ENCODE results near the gene TUBE1.
"Not testable (repeated sequence)": the region's sequence is repeated elsewhere in the genome, so short reads cannot be mapped to it uniquely, and the experiment has no call there.

TUBE1 gene

DNA sequence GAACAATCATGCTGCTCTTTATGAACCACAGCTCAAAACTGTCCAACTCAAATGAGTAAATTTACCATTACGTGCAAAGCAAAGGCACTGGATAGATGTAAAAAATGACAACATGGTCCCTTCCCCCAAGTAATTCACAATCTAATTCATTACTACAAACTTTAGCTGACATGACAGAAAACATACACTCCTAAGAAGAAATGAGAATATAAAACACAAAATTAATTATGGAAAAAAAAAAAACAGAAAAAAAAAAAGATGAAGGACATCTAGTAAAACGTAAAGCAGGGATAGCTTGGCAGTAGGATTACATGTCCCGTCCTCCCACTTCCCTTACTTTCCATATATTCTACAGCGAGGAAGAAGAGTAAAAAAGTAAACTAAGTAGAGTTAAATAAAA lies 5.7 kb downstream of the TUBE1 start:
- no peak overlapping the region for H3K4me3 ChIP-seq (ENCODE audit: low read depth, low read length)
- DNase-seq (ENCODE audit: low read depth), result no peak

DNA sequence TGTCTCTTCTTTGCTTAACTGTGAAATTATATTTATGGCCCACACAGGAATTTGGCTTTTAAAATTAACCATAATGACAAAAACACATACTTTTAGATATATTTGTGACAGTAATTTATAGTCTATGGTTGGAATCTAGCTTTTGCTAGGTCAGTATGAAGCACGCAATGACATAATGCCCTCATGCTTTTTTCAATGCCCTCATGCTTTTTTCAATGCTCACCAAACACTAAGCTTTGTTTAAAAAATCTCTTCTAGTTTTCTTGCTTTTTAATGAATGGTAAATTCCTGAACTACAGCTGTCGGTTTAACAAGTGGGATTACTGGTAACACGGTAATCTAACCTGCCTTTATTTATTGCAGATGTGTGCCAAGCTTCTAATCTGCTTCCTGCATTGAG lies 20.7 kb downstream of the TUBE1 start:
- H3K4me3 ChIP-seq (ENCODE audit: low read depth, low read length), result no peak overlapping the region
- no peak for DNase-seq (ENCODE audit: low read depth)

DNA sequence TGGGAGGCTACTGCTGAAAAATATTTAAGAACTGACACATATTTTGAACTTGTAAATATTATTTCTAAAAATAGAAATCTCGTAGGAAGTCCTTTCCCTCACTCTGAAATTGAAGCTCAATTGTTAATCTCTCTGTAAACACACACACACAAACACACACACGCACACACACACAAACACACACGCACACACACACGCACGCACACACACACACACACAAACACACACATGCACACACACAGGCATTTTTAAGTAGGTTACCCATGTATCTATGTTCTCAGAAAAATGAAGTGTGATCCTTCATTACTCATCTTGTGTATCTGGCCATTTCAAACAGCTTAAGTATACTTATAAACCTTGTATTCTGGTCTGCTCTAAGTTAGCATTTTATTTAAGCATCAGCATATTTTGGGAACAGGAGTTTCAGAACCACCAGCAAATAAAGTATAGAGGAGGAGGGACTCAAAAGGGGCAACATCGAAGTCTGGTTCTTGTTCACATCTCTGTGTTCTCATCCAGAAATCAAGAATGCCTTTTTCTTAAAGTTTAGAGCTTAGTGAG lies 21.8 kb downstream of the TUBE1 start:
- H3K4me3 ChIP-seq (ENCODE audit: low read depth, low read length), result no peak overlapping the region
- DNase-seq (ENCODE audit: low read depth), result no peak

DNA sequence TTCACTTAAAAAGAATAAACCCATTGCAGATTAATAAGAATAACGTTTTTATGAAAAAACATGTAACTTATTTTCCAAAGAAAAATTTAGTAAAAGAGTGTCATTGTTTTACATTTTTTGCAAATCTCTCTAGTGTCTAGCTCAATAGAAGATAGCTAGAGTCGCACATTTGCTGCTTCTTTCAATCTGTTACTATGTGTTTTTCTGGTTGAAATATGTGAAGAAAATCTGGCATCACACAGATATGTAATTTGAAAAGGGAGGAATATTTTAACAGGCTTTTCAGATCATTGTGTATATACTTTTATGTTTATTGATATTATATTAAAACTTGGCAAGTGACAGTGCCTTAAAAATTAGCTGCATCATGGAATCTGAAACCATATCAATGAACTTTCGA lies 24.3 kb downstream of the TUBE1 start:
- H3K4me3 ChIP-seq (ENCODE audit: low read depth, low read length), result no peak overlapping the region
- no peak for DNase-seq (ENCODE audit: low read depth)

GRCh38 chr6:112061605-112062004 lies 25.7 kb downstream of the TUBE1 start:
- DNase-seq (ENCODE audit: low read depth), result peak; percentile 26
- no peak overlapping the region for H3K4me3 ChIP-seq (ENCODE audit: low read depth, low read length)

DNA sequence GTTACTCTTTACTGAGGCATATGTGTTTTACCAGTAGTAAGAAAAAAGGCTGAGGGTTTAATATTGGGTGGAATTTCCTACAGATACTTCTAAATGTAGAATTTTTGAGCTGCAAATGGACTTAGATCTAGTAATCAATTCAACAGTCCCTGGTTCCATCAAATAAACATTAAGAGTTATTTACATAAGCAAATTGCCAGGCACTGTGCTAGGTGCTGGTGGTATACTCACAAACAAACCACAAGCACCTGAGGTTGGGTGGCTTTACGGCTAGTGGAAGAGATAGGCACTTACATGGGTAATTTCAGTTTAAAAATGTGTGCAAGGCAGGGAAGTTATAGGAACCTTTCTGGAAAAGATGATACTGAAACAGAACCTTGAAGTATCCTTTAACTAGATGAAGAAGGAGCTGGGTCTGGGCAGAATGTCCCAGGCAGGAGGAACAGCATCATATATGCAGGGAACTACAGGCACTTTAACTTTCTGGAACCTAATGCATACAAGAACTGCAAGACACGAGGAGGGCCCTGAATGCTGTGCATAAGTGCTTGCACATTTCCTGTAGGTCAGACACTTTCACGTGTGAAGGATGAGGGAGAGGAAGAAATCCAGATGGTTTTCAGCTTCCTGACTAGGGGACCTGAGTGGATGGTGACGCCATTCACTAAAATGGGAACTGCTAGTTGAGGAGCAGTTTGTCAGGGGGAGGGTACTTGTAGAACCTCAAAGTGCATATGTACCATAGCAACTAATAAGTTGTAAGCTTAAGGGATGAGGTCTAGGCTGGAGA lies 28.8 kb downstream of the TUBE1 start:
- no peak overlapping the region for H3K4me3 ChIP-seq (ENCODE audit: low read depth, low read length)
- DNase-seq (ENCODE audit: low read depth), result no peak

GRCh38 chr6:112054555-112055190 lies 32.6 kb downstream of the TUBE1 start:
- no peak overlapping the region for H3K4me3 ChIP-seq (ENCODE audit: low read depth, low read length)
- DNase-seq (ENCODE audit: low read depth), result no peak

GRCh38 chr6:112054001-112054400 lies 33.3 kb downstream of the TUBE1 start, which contains the start of gene CCN6:
Gene CCN6 (plus strand): TSS chr6:112054104. CDS start chr6:112054358, 254 bp downstream.
- DNase-seq (ENCODE audit: low read depth), result no peak
- no peak within 1 kb of the TSS for H3K4me3 ChIP-seq (ENCODE audit: low read depth, low read length)

DNA sequence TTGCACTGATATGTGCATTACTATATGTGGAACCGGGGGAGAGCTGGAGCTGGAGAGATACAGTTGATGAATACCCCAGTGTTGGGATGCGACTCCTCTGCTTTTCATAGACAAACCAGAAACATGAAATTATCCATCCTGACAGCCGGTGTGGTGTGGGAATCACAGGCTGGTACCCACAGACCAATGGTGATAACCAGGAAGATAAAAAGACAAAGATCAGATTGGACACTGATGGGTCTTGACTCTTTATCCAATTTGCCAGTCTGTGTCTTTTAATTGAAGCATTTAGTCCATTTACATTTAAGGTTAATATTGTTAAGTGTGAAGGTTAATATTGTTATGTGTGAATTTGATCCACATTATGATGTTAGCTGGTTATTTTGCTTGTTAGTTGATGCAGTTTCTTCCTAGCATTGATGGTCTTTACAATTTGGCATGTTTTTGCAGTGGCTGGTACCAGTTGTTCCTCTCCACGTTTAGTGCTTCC lies 36.0 kb downstream of the TUBE1 start:
- H3K4me3 ChIP-seq (ENCODE audit: low read depth, low read length); DNase-seq (ENCODE audit: low read depth): not testable (repeated sequence)

GRCh38 chr6:112050429-112050828 lies 36.9 kb downstream of the TUBE1 start:
- DNase-seq (ENCODE audit: low read depth), result no peak

GRCh38 chr6:112049996-112050395 lies 37.3 kb downstream of the TUBE1 start:
- H3K4me3 ChIP-seq (ENCODE audit: low read depth, low read length), result no peak overlapping the region
- DNase-seq (ENCODE audit: low read depth), result no peak

More at GRCh38 chr6:112050429-112050828, 36.9 kb downstream of the TUBE1 start:
- no peak overlapping the region for H3K4me3 ChIP-seq (ENCODE audit: low read depth, low read length)

DNA sequence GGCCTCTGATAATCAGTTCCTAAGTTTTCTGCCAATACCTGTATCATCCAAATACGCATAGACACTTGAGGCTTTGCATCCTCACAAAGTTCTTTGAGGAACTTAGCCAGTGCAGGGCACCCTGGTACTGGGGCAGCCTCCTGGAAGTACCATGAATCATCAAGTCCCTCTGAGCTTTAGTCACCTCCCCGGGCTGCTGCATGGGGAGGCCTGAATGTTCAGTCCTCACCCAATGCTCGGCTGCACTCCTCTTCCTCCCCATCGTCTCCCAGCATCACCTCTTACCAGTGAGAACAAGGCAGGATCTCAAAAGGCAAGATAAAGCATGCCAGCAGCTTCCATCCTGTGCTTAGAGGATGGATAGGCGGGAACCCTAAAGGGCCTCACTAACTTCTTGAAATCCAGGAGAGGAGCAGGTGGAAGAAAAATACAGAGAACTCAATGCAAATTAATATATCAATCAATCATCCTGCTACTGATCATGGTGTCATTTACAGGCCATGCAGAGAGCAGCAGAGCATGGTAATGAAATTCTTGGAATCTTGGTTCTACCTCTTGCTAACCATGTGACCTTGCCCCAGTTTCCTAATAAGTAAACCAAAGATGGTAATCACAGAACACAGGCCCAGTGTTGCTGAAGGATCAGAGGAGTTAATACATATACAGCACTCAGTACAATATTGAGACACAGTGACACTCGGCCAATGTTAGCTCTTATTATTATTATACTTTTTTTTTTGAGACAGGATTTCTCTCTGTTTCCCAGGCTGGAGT lies 38.1 kb downstream of the TUBE1 start:
- no peak for DNase-seq (ENCODE audit: low read depth)

DNA sequence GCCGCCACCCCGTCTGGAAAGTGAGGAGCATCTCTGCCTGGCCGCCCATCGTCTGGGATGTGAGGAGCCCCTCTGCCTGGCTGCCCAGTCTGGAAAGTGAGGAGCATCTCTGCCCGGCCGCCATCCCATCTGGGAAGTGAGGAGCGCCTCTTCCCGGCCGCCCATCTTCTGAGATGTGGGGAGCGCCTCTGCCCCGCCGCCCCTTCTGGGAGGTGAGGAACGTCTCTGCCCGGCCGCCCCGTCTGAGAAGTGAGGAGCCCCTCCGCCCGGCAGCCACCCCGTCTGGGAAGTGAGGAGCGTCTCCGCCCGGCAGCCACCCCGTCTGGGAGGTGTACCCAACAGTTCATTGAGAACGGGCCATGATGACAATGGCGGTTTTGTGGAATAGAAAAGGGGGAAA lies 39.8 kb downstream of the TUBE1 start:
- H3K4me3 ChIP-seq (ENCODE audit: low read depth, low read length); DNase-seq (ENCODE audit: low read depth): not testable (repeated sequence)

More for the DNA sequence above, 38.1 kb downstream of the TUBE1 start:
- H3K4me3 ChIP-seq (ENCODE audit: low read depth, low read length), result no peak overlapping the region

DNA sequence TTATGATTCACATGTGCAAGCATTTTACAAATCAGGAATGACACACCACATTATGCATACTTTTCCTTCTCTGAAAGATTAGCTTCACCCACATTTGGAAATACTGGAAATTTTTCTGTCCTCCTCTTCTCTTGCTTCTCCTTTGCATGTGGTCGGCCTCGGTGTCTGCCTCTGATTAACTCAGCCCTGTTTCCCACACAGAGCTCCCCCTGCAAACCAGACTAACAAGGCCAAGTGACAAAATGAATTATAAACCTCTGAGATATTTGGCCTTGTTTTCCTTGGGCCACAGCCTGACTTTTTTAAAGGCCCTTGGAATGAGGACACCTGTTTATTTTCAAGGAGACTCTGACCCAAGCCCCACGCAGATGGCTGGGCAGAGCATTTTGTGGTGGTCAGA lies 42.4 kb downstream of the TUBE1 start:
- H3K4me3 ChIP-seq (ENCODE audit: low read depth, low read length), result no peak overlapping the region
- DNase-seq (ENCODE audit: low read depth), result peak; percentile 66

DNA sequence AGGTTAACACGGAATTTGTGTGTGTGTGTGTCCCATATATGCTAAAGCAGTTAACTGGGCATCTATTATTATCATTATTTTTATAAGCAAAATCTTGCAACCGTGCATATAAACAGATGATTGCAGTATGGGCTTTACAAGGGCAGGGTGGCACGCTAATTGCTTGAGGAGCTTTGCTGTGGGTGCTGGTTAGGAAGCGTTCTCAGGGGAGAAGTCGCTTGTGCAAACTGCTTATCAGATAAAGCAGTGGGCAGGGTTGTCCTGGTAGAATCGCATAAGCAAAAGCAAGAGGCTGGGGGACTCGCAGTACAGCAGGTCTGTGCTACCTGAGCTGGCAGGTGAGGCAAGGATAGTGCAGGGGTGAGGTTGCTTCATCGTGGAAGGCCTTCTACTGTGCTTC lies 43.1 kb downstream of the TUBE1 start:
- no peak for DNase-seq (ENCODE audit: low read depth)
- no peak overlapping the region for H3K4me3 ChIP-seq (ENCODE audit: low read depth, low read length)

GRCh38 chr6:112043032-112044007 lies 44.0 kb downstream of the TUBE1 start:
- DNase-seq (ENCODE audit: low read depth), result peak; percentile 75
- H3K4me3 ChIP-seq (ENCODE audit: low read depth, low read length), result peak overlapping the region; percentile 70

GRCh38 chr6:112041535-112041934 lies 45.7 kb downstream of the TUBE1 start:
- H3K4me3 ChIP-seq (ENCODE audit: low read depth, low read length), result no peak overlapping the region
- no peak for DNase-seq (ENCODE audit: low read depth)

DNA sequence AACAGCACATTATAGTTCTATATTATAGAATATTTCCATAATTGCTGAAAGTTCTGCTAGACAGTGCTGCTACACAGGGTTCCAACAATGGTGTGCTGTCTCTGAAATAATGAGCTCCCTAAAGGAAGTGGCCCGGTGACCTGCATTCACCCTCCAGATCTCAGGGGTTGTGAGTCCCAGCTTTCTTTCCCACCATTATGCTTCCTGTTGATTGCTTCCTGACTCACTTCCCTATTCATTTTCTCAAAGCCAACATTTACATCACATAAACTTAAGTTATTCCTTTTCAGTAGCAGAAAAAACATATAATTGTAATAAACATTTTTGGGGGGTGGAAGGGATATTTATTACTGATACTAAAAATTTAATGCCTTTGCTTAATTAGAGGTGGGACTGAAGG lies 46.3 kb downstream of the TUBE1 start:
- no peak for DNase-seq (ENCODE audit: low read depth)
- no peak overlapping the region for H3K4me3 ChIP-seq (ENCODE audit: low read depth, low read length)

- H3K4me3 ChIP-seq (ENCODE audit: low read depth, low read length), result no peak overlapping the region
- DNase-seq (ENCODE audit: low read depth), result no peak
Measured at GRCh38 chr6:112039431-112039770, 47.9 kb downstream of the TUBE1 start.

Data from skeletal muscle cell (primary cell).